ENCODE measurements around the gene GSTA2.

GRCh38 chr6:52760105-52760765 lies 3.0 kb downstream of the GSTA2 start:
- TF ChIP-seq CTCF (IDR thresholded peaks at IDR 0.05; ENCODE audit: low read length): no peak
- no peak for TF ChIP-seq EZH2 (IDR thresholded peaks at IDR 0.05; ENCODE audit: borderline replicate concordance, low read length)
